HL-60/S4 treated with phorbol 12-myristate 13-acetate at 8.2 ng/mL for 4 days and 3 days (cell line): ENCODE results near the gene LHX3.

ENCODE experiments used
- in situ Hi-C: fragments of 300-500 bp; cut with MboI; formaldehyde crosslinking; loops from 2 replicates; pipeline ENCODE4 v1.15.0; 2022; ENCODE audit warnings: low sequenced_read_pairs

The LHX3 gene

GRCh38 chr9:136209786-136210185 lies 4.9 kb upstream of the LHX3 start:
- in situ Hi-C loops: no loop called here

DNA sequence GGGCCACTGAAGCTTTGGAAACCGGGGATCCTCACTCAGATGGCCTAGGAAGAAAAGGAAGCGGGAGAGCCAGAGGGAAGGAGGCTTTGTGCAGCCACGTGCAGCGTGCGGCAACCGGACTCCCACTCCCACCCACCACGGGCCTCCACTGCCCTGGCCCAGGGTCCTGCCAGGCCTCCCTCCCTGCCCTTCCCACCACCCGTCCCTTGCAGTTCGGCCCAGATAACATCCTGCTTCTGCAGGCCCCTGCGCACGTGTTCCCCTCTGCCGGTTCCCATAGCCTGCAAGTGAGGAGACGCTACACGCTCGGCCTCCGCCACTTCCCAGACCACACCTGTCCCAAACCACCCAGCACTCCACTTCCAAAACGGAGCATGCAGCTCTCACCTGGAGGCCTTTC lies 4.3 kb upstream of the LHX3 start:
- in situ Hi-C loops: no loop called here

- in situ Hi-C loops: no loop called here
Measured at GRCh38 chr9:136208675-136209074, 3.7 kb upstream of the LHX3 start.

GRCh38 chr9:136207616-136208015 lies 2.7 kb upstream of the LHX3 start:
- in situ Hi-C loops: no loop called here

DNA sequence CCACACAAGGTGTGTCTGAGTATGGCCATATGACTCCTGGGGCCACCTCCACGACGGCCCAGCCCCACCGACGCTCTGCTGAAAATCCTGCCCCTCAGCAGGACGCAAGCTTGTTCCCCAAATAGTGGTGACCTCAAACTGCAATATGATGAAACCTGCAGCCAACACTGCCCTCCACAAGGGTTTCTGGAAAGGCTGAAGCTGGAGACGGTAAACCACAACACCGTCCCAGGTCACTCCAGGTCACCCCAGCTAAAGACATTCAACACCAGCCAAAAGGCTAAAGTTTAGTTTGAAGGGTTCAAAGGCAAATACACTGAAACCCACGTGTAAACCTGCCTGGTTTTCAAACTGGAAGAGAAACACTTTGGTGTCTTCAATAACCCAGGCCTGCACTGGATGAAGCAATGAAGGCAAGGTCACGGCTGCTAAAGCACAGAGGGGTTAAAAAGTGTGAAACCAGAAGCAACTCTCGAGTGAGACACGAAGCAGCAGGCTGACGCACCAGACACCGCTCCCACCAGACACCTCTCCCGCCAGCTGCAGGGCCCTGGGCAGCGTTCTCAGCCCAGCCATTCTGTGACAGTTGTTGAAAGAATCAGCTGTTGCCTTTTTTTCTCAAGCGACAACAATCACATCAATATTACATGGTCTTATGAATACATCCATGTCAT lies 1.8 kb upstream of the LHX3 start:
- in situ Hi-C loops: no loop called here

- in situ Hi-C loops: no loop called here
Measured at GRCh38 chr9:136205707-136205992, 722 bp upstream of the LHX3 start.

DNA sequence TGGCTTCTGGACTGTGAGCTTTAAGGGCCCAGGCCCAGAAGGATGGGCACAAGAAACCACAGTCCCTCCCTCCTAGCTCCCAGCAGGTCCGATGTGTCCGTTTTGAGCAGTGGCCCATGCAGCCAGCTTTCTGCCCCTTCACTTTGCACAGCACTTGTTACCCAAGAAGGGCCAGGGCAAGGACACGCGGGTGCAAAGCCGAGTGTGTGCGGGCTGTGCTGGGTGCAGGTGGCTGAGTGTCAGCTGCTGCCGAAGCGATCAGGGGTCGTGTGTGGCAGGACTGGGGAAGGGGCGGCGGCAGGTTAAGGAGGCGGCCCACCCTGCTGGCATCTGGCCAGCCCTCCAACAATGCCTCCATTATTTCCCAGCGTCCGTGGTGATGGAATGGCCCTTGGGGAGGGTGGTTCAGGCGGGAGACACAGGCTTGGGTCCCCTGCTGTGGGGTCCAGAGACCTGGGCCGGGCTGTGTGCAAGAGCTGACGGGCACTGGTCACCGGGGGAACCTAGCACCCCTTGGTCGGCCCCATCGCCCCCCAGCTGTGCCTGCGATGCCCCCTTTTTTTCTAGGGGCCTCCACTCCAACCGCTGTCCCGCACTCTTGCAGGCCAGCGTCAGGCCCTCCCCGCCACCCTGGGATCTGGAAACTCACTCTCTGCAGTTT lies 653 bp downstream of the LHX3 start:
- in situ Hi-C loops: no loop called here

DNA sequence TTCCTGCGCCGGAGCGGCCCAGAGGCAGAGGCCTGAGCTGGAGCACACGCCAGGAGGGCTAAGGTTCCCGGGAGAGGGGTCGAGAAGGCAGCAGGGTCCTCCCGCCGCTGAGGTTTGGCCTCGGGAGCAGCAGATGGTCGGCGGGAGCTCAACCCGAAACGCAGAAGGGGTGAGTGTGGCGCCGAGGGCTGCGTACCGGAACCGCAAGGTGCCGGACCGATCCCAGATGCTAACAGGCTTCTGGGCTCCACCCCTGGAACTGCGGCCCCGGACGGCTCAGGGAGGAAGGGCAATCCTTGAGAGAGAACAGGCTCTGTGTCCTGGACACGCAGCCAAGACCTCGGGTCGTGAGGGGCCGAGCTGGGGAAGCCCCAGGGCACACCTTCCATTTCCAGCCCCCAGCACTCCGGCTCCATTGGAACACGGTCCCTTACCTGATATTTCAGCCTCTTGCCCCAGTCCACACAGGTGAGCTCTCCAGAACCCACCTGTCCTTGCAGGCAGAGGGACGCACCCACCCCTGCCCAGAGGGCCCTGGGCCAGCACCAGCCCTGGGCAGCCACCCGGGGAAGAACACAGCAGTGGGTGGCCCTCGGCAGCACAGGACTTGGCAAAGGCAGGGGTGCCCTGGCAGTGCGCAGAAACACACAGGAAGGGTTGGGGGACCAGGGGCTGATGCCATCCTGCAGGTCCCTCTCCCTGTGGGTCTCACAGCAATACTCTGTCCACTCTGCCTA lies 1.4 kb downstream of the LHX3 start:
- in situ Hi-C loops: no loop called here

DNA sequence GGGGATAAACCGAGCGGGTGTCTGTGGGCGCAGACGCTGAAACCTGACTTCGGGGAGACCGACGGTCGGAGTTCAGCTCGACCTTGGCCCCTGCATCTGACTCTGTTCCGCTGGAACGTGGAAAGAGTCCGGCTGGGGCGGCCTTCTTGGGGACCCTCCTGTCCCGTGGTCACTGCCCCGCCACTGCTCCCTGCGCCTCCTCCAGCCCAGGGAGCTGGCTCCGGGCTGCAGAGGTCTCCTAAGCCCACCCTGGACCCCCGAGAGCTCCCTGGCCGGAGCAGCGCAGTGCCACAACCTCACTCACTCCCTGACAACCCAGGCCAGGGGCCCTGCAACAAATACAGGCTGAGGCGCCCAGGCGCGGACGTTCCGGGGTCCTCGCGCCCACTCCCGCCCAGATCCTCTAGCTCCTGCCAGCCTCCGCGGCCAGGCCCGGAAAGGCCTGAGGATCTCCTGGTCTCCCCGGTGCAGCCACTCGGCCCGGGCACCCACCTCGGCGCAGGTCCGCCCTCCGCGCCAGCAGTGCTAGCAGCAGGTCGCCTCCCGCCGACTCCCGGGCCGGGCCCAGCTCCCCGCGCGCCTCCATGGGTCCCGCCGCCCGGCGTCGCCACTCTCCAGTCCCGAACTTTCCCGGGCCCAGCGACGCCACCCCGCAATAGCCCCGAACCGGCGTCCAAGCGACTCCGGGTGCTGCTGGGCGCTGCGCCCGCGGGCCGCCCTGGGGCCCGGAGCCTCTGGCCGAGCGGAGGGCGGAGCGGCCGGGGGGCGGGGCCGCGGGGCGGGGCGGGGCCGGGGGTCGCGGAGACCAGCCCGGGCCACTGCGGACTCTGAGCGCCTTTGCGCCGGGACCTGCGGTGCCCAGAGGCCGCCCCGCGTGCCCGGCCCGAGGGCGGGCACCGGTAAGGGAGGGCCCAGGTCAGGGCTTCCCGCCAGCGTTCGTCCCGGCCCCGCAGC lies 2.2 kb downstream of the LHX3 start:
- in situ Hi-C loops: no loop called here

- in situ Hi-C loops: no loop called here
Measured at GRCh38 chr9:136201609-136202453, 3.1 kb downstream of the LHX3 start.

DNA sequence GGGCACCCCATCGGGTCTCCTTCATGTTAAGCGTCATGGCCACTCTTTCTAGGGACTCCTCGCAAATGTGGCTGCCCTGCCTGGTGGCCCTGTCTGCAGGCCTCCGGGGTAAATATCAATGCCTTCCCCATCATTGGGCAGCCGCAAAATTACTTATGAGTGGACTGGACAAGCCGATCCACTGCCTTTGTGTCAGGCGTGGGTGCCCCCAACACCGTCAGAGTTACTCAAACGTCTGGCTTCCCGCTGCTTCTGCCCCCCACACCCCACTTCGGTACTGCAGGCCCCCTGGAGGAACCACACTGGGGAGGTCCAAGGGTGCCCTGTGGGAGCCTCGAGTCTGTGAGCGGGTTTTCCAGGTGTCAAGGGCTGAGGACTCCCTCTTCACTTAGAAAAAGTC lies 3.8 kb downstream of the LHX3 start:
- in situ Hi-C loops: no loop called here

DNA sequence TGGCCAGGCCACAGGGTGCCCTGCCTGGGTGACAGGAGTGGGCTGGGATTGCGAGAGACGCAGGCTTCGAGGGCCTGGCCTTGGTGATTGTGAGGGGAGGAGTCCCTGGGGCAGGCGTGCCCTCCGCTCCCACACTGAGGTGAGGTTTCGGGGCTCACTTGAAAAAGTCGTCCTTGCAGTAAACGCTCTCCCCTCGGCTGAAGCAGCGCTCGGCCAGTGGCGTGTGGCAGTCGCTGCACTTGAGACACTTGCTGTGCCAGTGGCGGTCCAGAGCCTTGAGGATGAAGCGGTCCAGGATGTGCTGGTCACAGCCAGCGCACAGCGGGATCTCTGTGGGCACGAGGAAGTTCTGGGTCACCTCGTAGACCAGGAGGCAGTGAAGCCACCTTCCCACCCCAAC lies 4.5 kb downstream of the LHX3 start:
- in situ Hi-C loops: no loop called here

DNA sequence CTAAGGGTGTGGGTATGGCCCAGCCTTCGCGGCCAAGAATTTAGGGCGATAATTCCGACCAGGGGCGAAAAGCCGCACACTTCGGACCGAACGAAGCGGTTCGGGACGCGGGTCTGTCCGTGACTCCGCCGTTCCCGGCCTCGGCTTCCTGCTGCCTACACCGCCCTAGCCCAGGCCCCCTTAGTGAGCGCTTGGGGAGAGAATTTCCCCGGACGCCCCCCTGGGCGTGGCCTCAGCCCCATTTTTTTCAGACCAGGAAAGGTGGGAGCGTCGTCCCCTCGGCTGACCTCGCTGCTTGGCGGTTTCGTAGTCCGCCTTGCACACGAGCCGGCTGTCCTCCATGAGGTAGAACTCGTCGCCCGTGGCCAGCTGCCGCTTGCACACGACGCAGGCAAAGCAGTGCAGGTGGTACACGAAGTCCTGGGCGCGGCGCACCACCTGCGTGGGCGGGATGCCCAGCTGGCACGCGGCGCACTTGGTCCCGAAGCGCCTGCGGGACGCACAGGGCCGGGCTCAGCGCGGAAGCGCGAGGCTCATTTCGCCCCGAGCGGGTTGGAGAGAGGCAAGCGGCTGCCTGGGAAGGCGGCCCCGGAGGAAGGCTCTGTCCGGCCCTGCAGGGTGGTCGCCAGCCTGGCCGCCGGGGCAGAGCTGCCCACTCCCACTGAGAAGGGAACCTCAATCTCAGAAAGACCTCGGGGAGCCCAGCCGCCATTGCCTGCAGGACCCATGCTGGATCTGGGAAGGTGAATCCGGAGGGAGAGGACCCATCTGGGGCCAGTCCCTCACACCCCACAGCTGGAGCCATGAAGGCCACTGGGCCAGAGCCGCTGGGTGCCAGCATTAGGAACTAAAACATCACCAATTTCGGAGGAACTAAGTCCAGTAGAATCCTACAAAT lies 5.3 kb downstream of the LHX3 start:
- in situ Hi-C loops: no loop called here

GRCh38 chr9:136198605-136199083 lies 6.3 kb downstream of the LHX3 start:
- in situ Hi-C loops: no loop called here

- in situ Hi-C loops: no loop called here
Measured at GRCh38 chr9:136197930-136198604, 6.9 kb downstream of the LHX3 start.

GRCh38 chr9:136197084-136197875 lies 7.6 kb downstream of the LHX3 start:
- in situ Hi-C loops: no loop called here

- in situ Hi-C loops: no loop called here
Measured at GRCh38 chr9:136196404-136197083, 8.4 kb downstream of the LHX3 start.
